CD4-positive, CD25-positive, alpha-beta regulatory T cell (primary cell): ENCODE results near the gene MATR3. TPM values are rescaled to one million over a fixed set of nuclear protein-coding genes. Genes with fewer than 3 reads are reported as not detected.

Experiments used
- ATAC-seq, 2 donors: fragments of 150-1000 bp; cut with Tn5 transposase; one replicate each; pipeline ENCODE4 v1.10.0; 2021; ENCODE audit warnings: low read depth in 2 of 2, moderate number of reproducible peaks in 2 of 2, moderate library complexity in 1 of 2
- DNase-seq, 3 donors: peaks; one replicate each; pipeline versions ENCODE4 v3.0.0 to v3.0.0-alpha.2; 2012 to 2022; ENCODE audit warnings: mixed read lengths in 1 of 3
- H3K27ac ChIP-seq: one replicate; pipeline ENCODE4 v1.7.0; 2013; ENCODE audit warnings: mild to moderate bottlenecking, low read length; ENCODE audit not compliant: insufficient read depth, poor library complexity, severe bottlenecking
- H3K27me3 ChIP-seq: one replicate; pipeline ENCODE4 v1.7.0; 2013; ENCODE audit warnings: low read length; ENCODE audit not compliant: control insufficient read depth, insufficient read depth
- H3K36me3 ChIP-seq: one replicate; pipeline ENCODE4 v1.7.0; 2013; ENCODE audit warnings: mild to moderate bottlenecking, low read length, moderate library complexity; ENCODE audit not compliant: control insufficient read depth, insufficient read depth
- H3K4me1 ChIP-seq: 2 replicates; pipeline ENCODE4 v1.7.0; 2013; ENCODE audit warnings: mild to moderate bottlenecking, low read length; ENCODE audit not compliant: insufficient read depth, control insufficient read depth, poor library complexity, severe bottlenecking
- H3K4me3 ChIP-seq: one replicate; pipeline ENCODE4 v1.7.0; 2013; ENCODE audit warnings: low read depth, mild to moderate bottlenecking, low read length, moderate library complexity
- H3K9me3 ChIP-seq, 2 experiments: 1 replicate in 1 of 2; 2 replicates in 1 of 2; pipeline ENCODE4 v1.7.0; 2013; ENCODE audit warnings: low read length in 2 of 2, mild to moderate bottlenecking in 1 of 2, moderate library complexity in 1 of 2; ENCODE audit not compliant: control insufficient read depth in 2 of 2
- H3K27ac Mint-ChIP-seq, 3 donors: one replicate each; pipeline ENCODE4 v1.8.0; 2020 to 2022; ENCODE audit warnings: mild to moderate bottlenecking in 3 of 3, mixed read lengths in 3 of 3, moderate library complexity in 2 of 3
- H3K27me3 Mint-ChIP-seq: one replicate; pipeline ENCODE4 v1.8.0; 2022; ENCODE audit warnings: mild to moderate bottlenecking, mixed read lengths
- H3K36me3 Mint-ChIP-seq: one replicate; pipeline ENCODE4 v1.8.0; 2020; ENCODE audit warnings: mixed read lengths
- H3K4me1 Mint-ChIP-seq, 4 donors: one replicate each; pipeline ENCODE4 v1.8.0; 2020 to 2022; ENCODE audit warnings: mixed read lengths in 4 of 4, mild to moderate bottlenecking in 1 of 4
- H3K4me3 Mint-ChIP-seq, 4 donors: one replicate each; pipeline ENCODE4 v1.8.0; 2020 to 2022; ENCODE audit warnings: mild to moderate bottlenecking in 4 of 4, mixed read lengths in 4 of 4, moderate library complexity in 3 of 4
- H3K9me3 Mint-ChIP-seq, 7 donors: one replicate each; pipeline ENCODE4 v1.8.0; 2020 to 2022; ENCODE audit warnings: mixed read lengths in 7 of 7, mild to moderate bottlenecking in 3 of 7, moderate library complexity in 2 of 7
- polyA plus RNA-seq, 4 donors: library from polyadenylated mRNA; unstranded; fragments of 300-500 nt; fragmentation: Illumina TruSeq; gene quantifications; one replicate each; pipeline ENCODE4 v1.2.3, GENCODE V29; 2021
- total RNA-seq: library from RNA; stranded (reverse); gene quantifications from one replicate; pipeline ENCODE4 v1.2.3, GENCODE V29; 2022

Gene MATR3
- total and polyA plus RNA-seq, 5 donors from 2014 or later: 327 to 391 (median 376) TPM

- Mint-ChIP-seq H3K27ac (peak overlapping the region; percentile 87 to 94 (median 89)), H3K27me3 (no peaks in the 10 kb centered on the region), H3K4me3 (peak overlapping the region; percentile 80 to 93 (median 90)), H3K4me1 (peaks cover 0 to 58% (median 36%) of the 10 kb centered on the region in 4 donors), H3K36me3 (no peaks in the 10 kb centered on the region), H3K9me3 (no peaks in the 10 kb centered on the region)
- Histone ChIP-seq H3K27ac (peak overlapping the region; percentile 69), H3K36me3 (peaks cover 2% of the 10 kb centered on the region), H3K4me1 (peaks cover 44% of the 10 kb centered on the region), H3K27me3 (no peaks in the 10 kb centered on the region), H3K9me3 (no peaks in the 10 kb centered on the region), H3K4me3 (peak overlapping the region; percentile 86)
- ATAC-seq: peak; percentile 88 to 90
- peak; percentile 82 to 89 (median 89) for DNase-seq
Observed at GRCh38 chr5:139273572-139274289, 19.8 kb upstream of the MATR3 start.

GRCh38 chr5:139275536-139275935 lies 18.0 kb upstream of the MATR3 start:
- no peak for DNase-seq
- H3K4me1 Mint-ChIP-seq: peaks cover 0 to 60% (median 38%) of the 10 kb centered on the region in 4 donors
- H3K4me1 ChIP-seq: peaks cover 44% of the 10 kb centered on the region
- no peaks in the 10 kb centered on the region for H3K27me3 Mint-ChIP-seq
- ATAC-seq: no peak
- H3K27ac ChIP-seq: peak overlapping the region; percentile 19
- peaks cover 11% of the 10 kb centered on the region for H3K36me3 ChIP-seq
- no peaks in the 10 kb centered on the region for H3K27me3 ChIP-seq
- peaks cover 3% of the 10 kb centered on the region for H3K36me3 Mint-ChIP-seq
- H3K9me3 ChIP-seq: no peaks in the 10 kb centered on the region
- no peaks in the 10 kb centered on the region for H3K9me3 Mint-ChIP-seq
- peak overlapping the region in 2 of 3 donors; percentile 54 to 71 for H3K27ac Mint-ChIP-seq
- peak overlapping the region; percentile 35 for H3K4me3 ChIP-seq
- peak overlapping the region; percentile 78 to 87 (median 83) for H3K4me3 Mint-ChIP-seq

- Histone ChIP-seq H3K9me3 (no peaks in the 10 kb centered on the region), H3K27me3 (no peaks in the 10 kb centered on the region), H3K27ac (no peak overlapping the region), H3K4me3 (peak overlapping the region; percentile 35), H3K36me3 (peaks cover 15% of the 10 kb centered on the region), H3K4me1 (peaks cover 44% of the 10 kb centered on the region)
- Mint-ChIP-seq H3K27ac (peak overlapping the region in 2 of 3 donors; percentile 54 to 71), H3K4me3 (peak overlapping the region in 3 of 4 donors; percentile 78 to 87 (median 85)), H3K4me1 (peaks cover 0 to 61% (median 38%) of the 10 kb centered on the region in 4 donors), H3K9me3 (no peaks in the 10 kb centered on the region), H3K27me3 (no peaks in the 10 kb centered on the region), H3K36me3 (peaks cover 6% of the 10 kb centered on the region)
- ATAC-seq (no peak), DNase-seq (peak in 1 of 3 donors; percentile 48)
Observed at GRCh38 chr5:139275956-139276355, 17.6 kb upstream of the MATR3 start.

GRCh38 chr5:139276426-139276825 lies 17.1 kb upstream of the MATR3 start:
- DNase-seq (no peak), ATAC-seq (no peak)
- Mint-ChIP-seq H3K27me3 (no peaks in the 10 kb centered on the region), H3K36me3 (peaks cover 6% of the 10 kb centered on the region), H3K27ac (no peak overlapping the region), H3K4me3 (peak overlapping the region in 1 of 4 donors; percentile 19), H3K9me3 (no peaks in the 10 kb centered on the region), H3K4me1 (peaks cover 0 to 61% (median 38%) of the 10 kb centered on the region in 4 donors)
- Histone ChIP-seq H3K4me3 (no peak overlapping the region), H3K27ac (no peak overlapping the region), H3K9me3 (no peaks in the 10 kb centered on the region), H3K27me3 (no peaks in the 10 kb centered on the region), H3K36me3 (peaks cover 15% of the 10 kb centered on the region), H3K4me1 (peaks cover 44% of the 10 kb centered on the region)

GRCh38 chr5:139277171-139277570 lies 16.4 kb upstream of the MATR3 start:
- Mint-ChIP-seq H3K36me3 (peaks cover 6% of the 10 kb centered on the region), H3K27me3 (no peaks in the 10 kb centered on the region), H3K4me1 (peaks cover 0 to 59% (median 36%) of the 10 kb centered on the region in 4 donors), H3K27ac (peak overlapping the region in 1 of 3 donors; percentile 29), H3K4me3 (peak overlapping the region in 3 of 4 donors; percentile 28 to 52 (median 31)), H3K9me3 (no peaks in the 10 kb centered on the region)
- H3K27ac ChIP-seq: no peak overlapping the region
- no peak overlapping the region for H3K4me3 ChIP-seq
- no peak for ATAC-seq
- no peak for DNase-seq
- H3K4me1 ChIP-seq: peaks cover 43% of the 10 kb centered on the region
- H3K27me3 ChIP-seq: no peaks in the 10 kb centered on the region
- peaks cover 17% of the 10 kb centered on the region for H3K36me3 ChIP-seq
- no peaks in the 10 kb centered on the region for H3K9me3 ChIP-seq

GRCh38 chr5:139278540-139279274 lies 14.8 kb upstream of the MATR3 start:
- no peaks in the 10 kb centered on the region for H3K27me3 Mint-ChIP-seq
- DNase-seq (no peak), ATAC-seq (no peak)
- H3K27ac ChIP-seq: no peak overlapping the region
- H3K4me1 ChIP-seq: peaks cover 28% of the 10 kb centered on the region
- no peak overlapping the region for H3K4me3 ChIP-seq
- H3K9me3 Mint-ChIP-seq: peaks cover 0 to 1% (median 0%) of the 10 kb centered on the region in 7 donors
- peaks cover 24% of the 10 kb centered on the region for H3K36me3 ChIP-seq
- H3K4me1 Mint-ChIP-seq: peaks cover 0 to 43% (median 25%) of the 10 kb centered on the region in 4 donors
- H3K36me3 Mint-ChIP-seq: peaks cover 19% of the 10 kb centered on the region
- peak overlapping the region in 1 of 3 donors; percentile 5 for H3K27ac Mint-ChIP-seq
- no peaks in the 10 kb centered on the region for H3K9me3 ChIP-seq
- peak overlapping the region in 1 of 4 donors; percentile 36 for H3K4me3 Mint-ChIP-seq
- H3K27me3 ChIP-seq: no peaks in the 10 kb centered on the region

GRCh38 chr5:139282197-139282557 lies 11.4 kb upstream of the MATR3 start:
- Histone ChIP-seq H3K4me1 (peaks cover 2% of the 10 kb centered on the region), H3K36me3 (peaks cover 35% of the 10 kb centered on the region), H3K9me3 (no peaks in the 10 kb centered on the region), H3K27ac (no peak overlapping the region), H3K4me3 (no peak overlapping the region), H3K27me3 (no peaks in the 10 kb centered on the region)
- Mint-ChIP-seq H3K27me3 (no peaks in the 10 kb centered on the region), H3K36me3 (peaks cover 35% of the 10 kb centered on the region), H3K9me3 (peaks cover 0 to 5% (median 0%) of the 10 kb centered on the region in 7 donors), H3K27ac (peak overlapping the region in 1 of 3 donors; percentile 25), H3K4me1 (peaks cover 6 to 15% (median 14%) of the 10 kb centered on the region in 4 donors), H3K4me3 (no peak overlapping the region)
- ATAC-seq: no peak
- DNase-seq: no peak
